ENCODE results near the gene TAF5. TPM values are rescaled to one million over a fixed set of nuclear protein-coding genes. Genes with fewer than 3 reads are reported as not detected.

The TAF5 gene
- total and polyA plus RNA-seq, 4 donors: 0.63 to 3.1 (median 2.6) TPM

DNA sequence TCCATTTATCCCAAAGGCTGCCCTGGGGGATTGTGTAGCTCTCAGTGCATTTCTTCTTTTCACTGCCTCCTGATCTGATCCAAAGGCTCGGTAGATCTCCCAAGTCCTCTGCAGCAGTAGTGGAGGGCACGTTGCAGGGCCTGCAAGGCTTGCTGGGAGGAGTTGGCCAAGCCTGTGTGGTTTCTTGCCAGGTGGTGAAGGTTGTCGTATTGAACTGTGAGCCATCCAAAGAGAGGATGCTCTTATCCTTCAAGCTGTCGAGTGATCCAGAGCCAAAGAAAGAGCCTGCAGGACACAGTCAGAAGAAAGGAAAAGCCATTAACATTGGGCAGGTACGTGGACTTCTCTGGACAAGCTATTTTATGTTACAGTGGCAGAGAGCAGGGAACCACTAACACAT is 49.8 kb downstream of the TAF5 start:
- H3K27ac ChIP-seq (ENCODE audit: low read depth in 1 of 2, low read length in 2 of 2): no peak overlapping the region
- WGBS, 2 donors: 83 to 89% methylated on average over 5 of the region's 5 CpGs
- H3K4me1 ChIP-seq (ENCODE audit: control insufficient read depth in 1 of 2, insufficient read depth in 2 of 2, low read length in 2 of 2): no peaks in the 10 kb centered on the region
- DNase-seq: no peak
- peaks cover 7 to 15% of the 10 kb centered on the region in 2 donors for H3K36me3 ChIP-seq (ENCODE audit: control insufficient read depth in 1 of 2, insufficient read depth in 2 of 2, low read length in 1 of 2)
- H3K27me3 ChIP-seq (ENCODE audit: control insufficient read depth in 1 of 2, insufficient read depth in 2 of 2, low read length in 1 of 2): no peaks in the 10 kb centered on the region
- no peak overlapping the region for H3K4me3 ChIP-seq (ENCODE audit: low read length in 2 of 2)
- H3K9me3 ChIP-seq (ENCODE audit: control insufficient read depth, low read length): no peaks in the 10 kb centered on the region
- intact Hi-C loops (cut with DNase I): loop anchor here (1.0 kb wide), 1 partner anchor 68 kb away; no protein-coding TSS in a partner anchor
- no peak for ATAC-seq (ENCODE audit: low FRiP score)

GRCh38 chr10:103419101-103419500 is 51.3 kb downstream of the TAF5 start:
- DNase-seq (no peak), ATAC-seq (ENCODE audit: low FRiP score) (no peak)
- intact Hi-C loops (cut with DNase I): no loop called here
- no peaks in the 10 kb centered on the region for H3K9me3 ChIP-seq (ENCODE audit: control insufficient read depth, low read length)
- 95% methylated on average over 4 of the region's 4 CpGs for WGBS, 2 donors
- H3K27ac ChIP-seq (ENCODE audit: low read depth in 1 of 2, low read length in 2 of 2): no peak overlapping the region
- no peaks in the 10 kb centered on the region for H3K4me1 ChIP-seq (ENCODE audit: control insufficient read depth in 1 of 2, insufficient read depth in 2 of 2, low read length in 2 of 2)
- no peak overlapping the region for H3K4me3 ChIP-seq (ENCODE audit: low read length in 2 of 2)
- peaks cover 9 to 16% of the 10 kb centered on the region in 2 donors for H3K36me3 ChIP-seq (ENCODE audit: control insufficient read depth in 1 of 2, insufficient read depth in 2 of 2, low read length in 1 of 2)
- H3K27me3 ChIP-seq (ENCODE audit: control insufficient read depth in 1 of 2, insufficient read depth in 2 of 2, low read length in 1 of 2): no peaks in the 10 kb centered on the region

GRCh38 chr10:103423748-103424147 is 56.0 kb downstream of the TAF5 start:
- Histone ChIP-seq H3K4me3 (ENCODE audit: low read length in 2 of 2) (no peak overlapping the region), H3K9me3 (ENCODE audit: control insufficient read depth, low read length) (no peaks in the 10 kb centered on the region), H3K27ac (ENCODE audit: low read depth in 1 of 2, low read length in 2 of 2) (no peak overlapping the region), H3K4me1 (ENCODE audit: control insufficient read depth in 1 of 2, insufficient read depth in 2 of 2, low read length in 2 of 2) (no peaks in the 10 kb centered on the region), H3K27me3 (ENCODE audit: control insufficient read depth in 1 of 2, insufficient read depth in 2 of 2, low read length in 1 of 2) (no peaks in the 10 kb centered on the region), H3K36me3 (ENCODE audit: control insufficient read depth in 1 of 2, insufficient read depth in 2 of 2, low read length in 1 of 2) (peaks cover 12 to 13% of the 10 kb centered on the region in 2 donors)
- no peak for DNase-seq
- intact Hi-C loops (cut with DNase I): no loop called here
- WGBS, 2 donors: 80 to 85% methylated on average over 5 of the region's 5 CpGs
- ATAC-seq (ENCODE audit: low FRiP score): no peak

GRCh38 chr10:103427866-103428265 is 60.1 kb downstream of the TAF5 start:
- peaks cover 8 to 11% of the 10 kb centered on the region in 2 donors for H3K36me3 ChIP-seq (ENCODE audit: control insufficient read depth in 1 of 2, insufficient read depth in 2 of 2, low read length in 1 of 2)
- WGBS, 2 donors: 90 to 91% methylated on average over 9 of the region's 9 CpGs
- no peaks in the 10 kb centered on the region for H3K27me3 ChIP-seq (ENCODE audit: control insufficient read depth in 1 of 2, insufficient read depth in 2 of 2, low read length in 1 of 2)
- H3K4me1 ChIP-seq (ENCODE audit: control insufficient read depth in 1 of 2, insufficient read depth in 2 of 2, low read length in 2 of 2): no peaks in the 10 kb centered on the region
- H3K4me3 ChIP-seq (ENCODE audit: low read length in 2 of 2): no peak overlapping the region
- DNase-seq: no peak
- no peak for ATAC-seq (ENCODE audit: low FRiP score)
- intact Hi-C loops (cut with DNase I): no loop called here
- no peak overlapping the region for H3K27ac ChIP-seq (ENCODE audit: low read depth in 1 of 2, low read length in 2 of 2)
- H3K9me3 ChIP-seq (ENCODE audit: control insufficient read depth, low read length): no peaks in the 10 kb centered on the region

- no peak overlapping the region for H3K27ac ChIP-seq (ENCODE audit: low read depth in 1 of 2, low read length in 2 of 2)
- peaks cover 4 to 8% of the 10 kb centered on the region in 2 donors for H3K36me3 ChIP-seq (ENCODE audit: control insufficient read depth in 1 of 2, insufficient read depth in 2 of 2, low read length in 1 of 2)
- no peak overlapping the region for H3K4me3 ChIP-seq (ENCODE audit: low read length in 2 of 2)
- H3K4me1 ChIP-seq (ENCODE audit: control insufficient read depth in 1 of 2, insufficient read depth in 2 of 2, low read length in 2 of 2): no peaks in the 10 kb centered on the region
- 66 to 70% methylated on average over 5 of the region's 5 CpGs for WGBS, 2 donors
- no peak for ATAC-seq (ENCODE audit: low FRiP score)
- DNase-seq: no peak
- H3K27me3 ChIP-seq (ENCODE audit: control insufficient read depth in 1 of 2, insufficient read depth in 2 of 2, low read length in 1 of 2): no peaks in the 10 kb centered on the region
- H3K9me3 ChIP-seq (ENCODE audit: control insufficient read depth, low read length): no peaks in the 10 kb centered on the region
- intact Hi-C loops (cut with DNase I): no loop called here
Observed at GRCh38 chr10:103428989-103429643, 61.3 kb downstream of the TAF5 start.

GRCh38 chr10:103429647-103430046 is 61.9 kb downstream of the TAF5 start:
- no peak overlapping the region for H3K27ac ChIP-seq (ENCODE audit: low read depth in 1 of 2, low read length in 2 of 2)
- ATAC-seq (ENCODE audit: low FRiP score) (no peak), DNase-seq (no peak)
- H3K4me3 ChIP-seq (ENCODE audit: low read length in 2 of 2): no peak overlapping the region
- 94 to 96% methylated on average over 5 of the region's 5 CpGs for WGBS, 2 donors
- intact Hi-C loops (cut with DNase I): no loop called here
- peaks cover 4 to 8% of the 10 kb centered on the region in 2 donors for H3K36me3 ChIP-seq (ENCODE audit: control insufficient read depth in 1 of 2, insufficient read depth in 2 of 2, low read length in 1 of 2)
- no peaks in the 10 kb centered on the region for H3K4me1 ChIP-seq (ENCODE audit: control insufficient read depth in 1 of 2, insufficient read depth in 2 of 2, low read length in 2 of 2)
- H3K9me3 ChIP-seq (ENCODE audit: control insufficient read depth, low read length): no peaks in the 10 kb centered on the region
- H3K27me3 ChIP-seq (ENCODE audit: control insufficient read depth in 1 of 2, insufficient read depth in 2 of 2, low read length in 1 of 2): no peaks in the 10 kb centered on the region

- no peak for ATAC-seq (ENCODE audit: low FRiP score)
- Histone ChIP-seq H3K4me3 (ENCODE audit: low read length in 2 of 2) (no peak overlapping the region), H3K9me3 (ENCODE audit: control insufficient read depth, low read length) (no peaks in the 10 kb centered on the region), H3K27me3 (ENCODE audit: control insufficient read depth in 1 of 2, insufficient read depth in 2 of 2, low read length in 1 of 2) (no peaks in the 10 kb centered on the region), H3K4me1 (ENCODE audit: control insufficient read depth in 1 of 2, insufficient read depth in 2 of 2, low read length in 2 of 2) (no peaks in the 10 kb centered on the region), H3K36me3 (ENCODE audit: control insufficient read depth in 1 of 2, insufficient read depth in 2 of 2, low read length in 1 of 2) (peaks cover 2 to 4% of the 10 kb centered on the region in 2 donors), H3K27ac (ENCODE audit: low read depth in 1 of 2, low read length in 2 of 2) (no peak overlapping the region)
- 75 to 79% methylated on average over 8 of the region's 8 CpGs for WGBS, 2 donors
- DNase-seq: no peak
- intact Hi-C loops (cut with DNase I): no loop called here
Observed at GRCh38 chr10:103431902-103432301, 64.1 kb downstream of the TAF5 start.

DNA sequence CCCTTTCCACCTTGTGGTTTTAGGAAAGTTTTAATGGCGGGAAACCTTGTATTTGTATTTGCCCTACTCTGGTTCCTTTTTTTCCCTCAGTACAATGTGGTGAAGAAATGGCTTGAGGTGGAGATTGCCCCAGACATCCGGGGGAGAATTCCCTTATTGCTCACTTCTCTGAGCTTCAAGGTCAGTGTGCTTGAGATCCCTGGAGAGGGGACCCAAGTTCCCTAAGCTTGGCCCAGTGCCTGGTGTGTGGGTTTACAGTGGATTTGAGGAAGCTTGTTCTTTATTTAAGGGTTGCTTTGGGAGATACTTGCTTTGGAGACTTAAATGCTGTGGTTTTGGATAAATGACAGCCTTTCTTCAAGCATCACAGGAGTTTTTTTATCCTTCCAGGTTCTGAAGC is 66.1 kb downstream of the TAF5 start:
- H3K9me3 ChIP-seq (ENCODE audit: control insufficient read depth, low read length): no peaks in the 10 kb centered on the region
- intact Hi-C loops (cut with DNase I): no loop called here
- DNase-seq: peak in 1 of 2 donors; percentile 82
- no peak overlapping the region for H3K27ac ChIP-seq (ENCODE audit: low read depth in 1 of 2, low read length in 2 of 2)
- H3K27me3 ChIP-seq (ENCODE audit: control insufficient read depth in 1 of 2, insufficient read depth in 2 of 2, low read length in 1 of 2): no peaks in the 10 kb centered on the region
- H3K4me3 ChIP-seq (ENCODE audit: low read length in 2 of 2): no peak overlapping the region
- no peak for ATAC-seq (ENCODE audit: low FRiP score)
- H3K36me3 ChIP-seq (ENCODE audit: control insufficient read depth in 1 of 2, insufficient read depth in 2 of 2, low read length in 1 of 2): peaks cover 2 to 6% of the 10 kb centered on the region in 2 donors
- H3K4me1 ChIP-seq (ENCODE audit: control insufficient read depth in 1 of 2, insufficient read depth in 2 of 2, low read length in 2 of 2): no peaks in the 10 kb centered on the region
- WGBS, 2 donors: 73 to 82% methylated on average over 2 of the region's 2 CpGs
